Type B pancreatic cell (in vitro differentiated cells): ENCODE measurements around the gene SPRYD3. TPM values are rescaled to one million over a fixed set of nuclear protein-coding genes. Genes with fewer than 3 reads are reported as not detected.

Source experiments
- DNase-seq: peaks from one replicate; pipeline ENCODE4 v3.0.0; 2021; ENCODE audit warnings: mixed read lengths; ENCODE audit not compliant: unreplicated experiment; ENCODE audit errors: extremely low spot score
- H3K27ac Mint-ChIP-seq: 2 replicates; pipeline ENCODE4 v1.8.0; 2021; ENCODE audit warnings: mild to moderate bottlenecking, mixed read lengths
- H3K27me3 Mint-ChIP-seq: 2 replicates; pipeline ENCODE4 v1.8.0; 2021; ENCODE audit warnings: mixed read lengths
- H3K36me3 Mint-ChIP-seq: 2 replicates; pipeline ENCODE4 v1.8.0; 2021; ENCODE audit warnings: mixed read lengths
- H3K4me1 Mint-ChIP-seq: one replicate; pipeline ENCODE4 v1.8.0; 2021; ENCODE audit warnings: mixed read lengths; ENCODE audit not compliant: unreplicated experiment
- H3K4me3 Mint-ChIP-seq: 2 replicates; pipeline ENCODE4 v1.8.0; 2021; ENCODE audit warnings: mild to moderate bottlenecking, mixed read lengths
- H3K9me3 Mint-ChIP-seq: 2 replicates; pipeline ENCODE4 v1.8.0; 2021; ENCODE audit warnings: mixed read lengths
- CTCF ChIP-seq: fragments of 200-600 bp; sonication (generic); conservative IDR thresholded peaks from 2 replicates; pipeline ENCODE4 v1.5.0; 2021; ENCODE audit warnings: antibody characterized with exemption, mild to moderate bottlenecking
- total RNA-seq: library from RNA; stranded (reverse); gene quantifications from 2 replicates; pipeline ENCODE4 v1.2.1, GENCODE V29; 2021; ENCODE audit warnings: low replicate concordance

SPRYD3 gene
- total RNA-seq, 1 donor from 2014 or later = 22.1 TPM

- TF ChIP-seq CTCF = no peak
- Mint-ChIP-seq H3K27me3 (peaks cover 29% of the 10 kb centered on the region), H3K27ac (no peak overlapping the region), H3K4me1 (peaks cover 34% of the 10 kb centered on the region), H3K9me3 (no peaks in the 10 kb centered on the region), H3K36me3 (no peaks in the 10 kb centered on the region), H3K4me3 (no peak overlapping the region)
- no peak for DNase-seq
Measured at GRCh38 chr12:53094394-53094787, 15.2 kb upstream of the SPRYD3 start.

- no peaks in the 10 kb centered on the region for H3K36me3 Mint-ChIP-seq
- H3K4me3 Mint-ChIP-seq = no peak overlapping the region
- H3K27ac Mint-ChIP-seq = peak overlapping the region; percentile 10
- peaks cover 29% of the 10 kb centered on the region for H3K4me1 Mint-ChIP-seq
- DNase-seq = no peak
- no peak for TF ChIP-seq CTCF
- peaks cover 24% of the 10 kb centered on the region for H3K27me3 Mint-ChIP-seq
- H3K9me3 Mint-ChIP-seq = no peaks in the 10 kb centered on the region
Measured at GRCh38 chr12:53093777-53094393, 14.7 kb upstream of the SPRYD3 start.

GRCh38 chr12:53091756-53092155, 12.6 kb upstream of the SPRYD3 start:
- no peak overlapping the region for H3K4me3 Mint-ChIP-seq
- no peak for DNase-seq
- no peak overlapping the region for H3K27ac Mint-ChIP-seq
- no peaks in the 10 kb centered on the region for H3K9me3 Mint-ChIP-seq
- peaks cover 10% of the 10 kb centered on the region for H3K27me3 Mint-ChIP-seq
- no peaks in the 10 kb centered on the region for H3K36me3 Mint-ChIP-seq
- TF ChIP-seq CTCF = no peak
- peaks cover 15% of the 10 kb centered on the region for H3K4me1 Mint-ChIP-seq

GRCh38 chr12:53090554-53090953, 11.4 kb upstream of the SPRYD3 start:
- Mint-ChIP-seq H3K9me3 (no peaks in the 10 kb centered on the region), H3K4me3 (no peak overlapping the region), H3K36me3 (no peaks in the 10 kb centered on the region), H3K27me3 (peaks cover 3% of the 10 kb centered on the region), H3K27ac (no peak overlapping the region), H3K4me1 (peaks cover 8% of the 10 kb centered on the region)
- DNase-seq = no peak
- TF ChIP-seq CTCF = no peak

- H3K36me3 Mint-ChIP-seq = no peaks in the 10 kb centered on the region
- peaks cover 8% of the 10 kb centered on the region for H3K4me1 Mint-ChIP-seq
- no peak for DNase-seq
- no peaks in the 10 kb centered on the region for H3K27me3 Mint-ChIP-seq
- H3K27ac Mint-ChIP-seq = no peak overlapping the region
- no peaks in the 10 kb centered on the region for H3K9me3 Mint-ChIP-seq
- no peak for TF ChIP-seq CTCF
- H3K4me3 Mint-ChIP-seq = no peak overlapping the region
Measured at GRCh38 chr12:53090105-53090504, 10.9 kb upstream of the SPRYD3 start.

- H3K36me3 Mint-ChIP-seq = no peaks in the 10 kb centered on the region
- no peaks in the 10 kb centered on the region for H3K4me1 Mint-ChIP-seq
- H3K27ac Mint-ChIP-seq = no peak overlapping the region
- TF ChIP-seq CTCF = no peak
- no peaks in the 10 kb centered on the region for H3K9me3 Mint-ChIP-seq
- no peak for DNase-seq
- no peak overlapping the region for H3K4me3 Mint-ChIP-seq
- no peaks in the 10 kb centered on the region for H3K27me3 Mint-ChIP-seq
Measured at GRCh38 chr12:53086361-53086760, 7.2 kb upstream of the SPRYD3 start.
